Nephron progenitor cell (in vitro differentiated cells): ENCODE measurements around the gene ELOF1.

Experiments used
- DNase-seq: peaks from one replicate; pipeline ENCODE4 v3.0.0; 2021
- H3K27ac Mint-ChIP-seq: 2 replicates; pipeline ENCODE4 v1.8.0; 2021; ENCODE audit warnings: mild to moderate bottlenecking, moderate library complexity, mixed read lengths
- H3K27me3 Mint-ChIP-seq: 2 replicates; pipeline ENCODE4 v1.8.0; 2021; ENCODE audit warnings: mild to moderate bottlenecking, low read depth, mixed read lengths; ENCODE audit not compliant: poor library complexity
- H3K36me3 Mint-ChIP-seq: 2 replicates; pipeline ENCODE4 v1.8.0; 2021; ENCODE audit warnings: low read depth, mixed read lengths
- H3K4me1 Mint-ChIP-seq: 2 replicates; pipeline ENCODE4 v1.8.0; 2021; ENCODE audit warnings: mixed read lengths
- H3K4me3 Mint-ChIP-seq: 2 replicates; pipeline ENCODE4 v1.8.0; 2021; ENCODE audit warnings: mild to moderate bottlenecking, moderate library complexity, mixed read lengths
- H3K9me3 Mint-ChIP-seq: 2 replicates; pipeline ENCODE4 v1.8.0; 2021; ENCODE audit warnings: mild to moderate bottlenecking, moderate library complexity, mixed read lengths
- TF ChIP-seq, protein P1 (sequence below): fragments of 200-600 bp; sonication (generic); IDR thresholded peaks from 2 replicates; pipeline ENCODE4 v1.5.0; 2021; ENCODE audit warnings: antibody characterized with exemption

The ELOF1 gene

DNA sequence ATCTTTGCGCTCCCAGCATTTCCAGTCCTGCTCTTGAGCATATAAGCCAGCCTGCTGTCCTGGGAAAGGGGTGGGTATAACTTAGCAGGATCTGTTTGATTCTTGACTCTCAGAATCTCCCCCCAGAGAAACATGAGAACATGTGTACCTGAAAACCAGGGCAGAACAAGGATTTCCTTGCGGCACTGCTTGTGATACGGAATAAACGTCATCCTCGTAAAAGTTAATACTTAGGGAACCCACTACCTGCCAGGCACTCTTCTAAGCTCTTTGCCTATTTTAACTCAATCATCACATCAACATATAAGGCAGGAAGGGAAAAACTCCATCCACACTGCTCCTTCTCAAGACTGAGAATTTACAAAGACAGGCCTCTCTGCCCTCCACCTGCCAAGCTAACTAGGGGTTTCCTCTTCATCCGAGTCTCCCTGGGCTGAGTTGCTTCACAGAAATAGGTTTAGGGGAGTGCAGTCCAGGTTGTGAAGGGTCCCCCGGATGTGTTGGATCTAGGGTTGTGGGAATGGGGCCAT, 54.5 kb downstream of the ELOF1 start:
- Mint-ChIP-seq H3K4me1 (peaks cover 27% of the 10 kb centered on the region), H3K36me3 (peaks cover 11% of the 10 kb centered on the region), H3K27ac (peak overlapping the region; percentile 77), H3K9me3 (no peaks in the 10 kb centered on the region), H3K4me3 (peak overlapping the region; percentile 88), H3K27me3 (peaks cover 3% of the 10 kb centered on the region)
- TF ChIP-seq, protein P1, sequence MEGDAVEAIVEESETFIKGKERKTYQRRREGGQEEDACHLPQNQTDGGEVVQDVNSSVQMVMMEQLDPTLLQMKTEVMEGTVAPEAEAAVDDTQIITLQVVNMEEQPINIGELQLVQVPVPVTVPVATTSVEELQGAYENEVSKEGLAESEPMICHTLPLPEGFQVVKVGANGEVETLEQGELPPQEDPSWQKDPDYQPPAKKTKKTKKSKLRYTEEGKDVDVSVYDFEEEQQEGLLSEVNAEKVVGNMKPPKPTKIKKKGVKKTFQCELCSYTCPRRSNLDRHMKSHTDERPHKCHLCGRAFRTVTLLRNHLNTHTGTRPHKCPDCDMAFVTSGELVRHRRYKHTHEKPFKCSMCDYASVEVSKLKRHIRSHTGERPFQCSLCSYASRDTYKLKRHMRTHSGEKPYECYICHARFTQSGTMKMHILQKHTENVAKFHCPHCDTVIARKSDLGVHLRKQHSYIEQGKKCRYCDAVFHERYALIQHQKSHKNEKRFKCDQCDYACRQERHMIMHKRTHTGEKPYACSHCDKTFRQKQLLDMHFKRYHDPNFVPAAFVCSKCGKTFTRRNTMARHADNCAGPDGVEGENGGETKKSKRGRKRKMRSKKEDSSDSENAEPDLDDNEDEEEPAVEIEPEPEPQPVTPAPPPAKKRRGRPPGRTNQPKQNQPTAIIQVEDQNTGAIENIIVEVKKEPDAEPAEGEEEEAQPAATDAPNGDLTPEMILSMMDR, result no peak
- DNase-seq, result no peak
